Measurements from ENCODE around the gene PRPF40B.

The PRPF40B gene

GRCh38 chr12:49624921-49625577 lies 1.7 kb downstream of the PRPF40B start:
- no peak overlapping the region for H3K27ac ChIP-seq (ENCODE audit: low read depth, low read length)
- H3K4me3 ChIP-seq (ENCODE audit: low read depth in 1 of 2, low read length in 2 of 2) = no peak overlapping the region
- no peaks in the 10 kb centered on the region for H3K9me3 ChIP-seq (ENCODE audit: control insufficient read depth in 1 of 2, low read length in 2 of 2)
- no peak overlapping the region for H3K9ac ChIP-seq (ENCODE audit: low read depth in 1 of 2, low read length in 2 of 2)
- no peaks in the 10 kb centered on the region for H3K27me3 ChIP-seq (ENCODE audit: control insufficient read depth in 1 of 2, insufficient read depth in 2 of 2, low read length in 2 of 2)
- H3K36me3 ChIP-seq (ENCODE audit: control insufficient read depth in 1 of 2, insufficient read depth in 2 of 2, low read length in 2 of 2) = no peaks in the 10 kb centered on the region
- peaks cover 12 to 17% of the 10 kb centered on the region in 2 donors for H3K4me1 ChIP-seq (ENCODE audit: control insufficient read depth in 1 of 2, insufficient read depth in 2 of 2, low read length in 2 of 2)

- Histone ChIP-seq H3K27ac (ENCODE audit: low read depth, low read length) (no peak overlapping the region), H3K9me3 (ENCODE audit: control insufficient read depth in 1 of 2, low read length in 2 of 2) (no peaks in the 10 kb centered on the region), H3K4me3 (ENCODE audit: low read depth in 1 of 2, low read length in 2 of 2) (no peak overlapping the region), H3K36me3 (ENCODE audit: control insufficient read depth in 1 of 2, insufficient read depth in 2 of 2, low read length in 2 of 2) (no peaks in the 10 kb centered on the region), H3K27me3 (ENCODE audit: control insufficient read depth in 1 of 2, insufficient read depth in 2 of 2, low read length in 2 of 2) (no peaks in the 10 kb centered on the region), H3K4me1 (ENCODE audit: control insufficient read depth in 1 of 2, insufficient read depth in 2 of 2, low read length in 2 of 2) (peaks cover 12 to 14% of the 10 kb centered on the region in 2 donors), H3K9ac (ENCODE audit: low read depth in 1 of 2, low read length in 2 of 2) (no peak overlapping the region)
Measured at GRCh38 chr12:49626169-49626835, 2.9 kb downstream of the PRPF40B start.

GRCh38 chr12:49626836-49627235 lies 3.5 kb downstream of the PRPF40B start:
- Histone ChIP-seq H3K36me3 (ENCODE audit: control insufficient read depth in 1 of 2, insufficient read depth in 2 of 2, low read length in 2 of 2) (no peaks in the 10 kb centered on the region), H3K9me3 (ENCODE audit: control insufficient read depth in 1 of 2, low read length in 2 of 2) (no peaks in the 10 kb centered on the region), H3K27ac (ENCODE audit: low read depth, low read length) (no peak overlapping the region), H3K9ac (ENCODE audit: low read depth in 1 of 2, low read length in 2 of 2) (no peak overlapping the region), H3K4me3 (ENCODE audit: low read depth in 1 of 2, low read length in 2 of 2) (no peak overlapping the region), H3K27me3 (ENCODE audit: control insufficient read depth in 1 of 2, insufficient read depth in 2 of 2, low read length in 2 of 2) (no peaks in the 10 kb centered on the region), H3K4me1 (ENCODE audit: control insufficient read depth in 1 of 2, insufficient read depth in 2 of 2, low read length in 2 of 2) (peaks cover 7 to 9% of the 10 kb centered on the region in 2 donors)

- H3K27me3 ChIP-seq (ENCODE audit: control insufficient read depth in 1 of 2, insufficient read depth in 2 of 2, low read length in 2 of 2) = no peaks in the 10 kb centered on the region
- no peaks in the 10 kb centered on the region for H3K36me3 ChIP-seq (ENCODE audit: control insufficient read depth in 1 of 2, insufficient read depth in 2 of 2, low read length in 2 of 2)
- H3K9me3 ChIP-seq (ENCODE audit: control insufficient read depth in 1 of 2, low read length in 2 of 2) = no peaks in the 10 kb centered on the region
- H3K4me1 ChIP-seq (ENCODE audit: control insufficient read depth in 1 of 2, insufficient read depth in 2 of 2, low read length in 2 of 2) = peaks cover 0 to under 1% of the 10 kb centered on the region in 2 donors
- H3K4me3 ChIP-seq (ENCODE audit: low read depth in 1 of 2, low read length in 2 of 2) = no peak overlapping the region
- H3K9ac ChIP-seq (ENCODE audit: low read depth in 1 of 2, low read length in 2 of 2) = no peak overlapping the region
- no peak overlapping the region for H3K27ac ChIP-seq (ENCODE audit: low read depth, low read length)
Measured at GRCh38 chr12:49627752-49628360, 4.5 kb downstream of the PRPF40B start.

GRCh38 chr12:49631336-49631907 lies 8.1 kb downstream of the PRPF40B start:
- no peak overlapping the region for H3K9ac ChIP-seq (ENCODE audit: low read depth in 1 of 2, low read length in 2 of 2)
- H3K27me3 ChIP-seq (ENCODE audit: control insufficient read depth in 1 of 2, insufficient read depth in 2 of 2, low read length in 2 of 2) = no peaks in the 10 kb centered on the region
- H3K9me3 ChIP-seq (ENCODE audit: control insufficient read depth in 1 of 2, low read length in 2 of 2) = no peaks in the 10 kb centered on the region
- no peaks in the 10 kb centered on the region for H3K4me1 ChIP-seq (ENCODE audit: control insufficient read depth in 1 of 2, insufficient read depth in 2 of 2, low read length in 2 of 2)
- no peak overlapping the region for H3K4me3 ChIP-seq (ENCODE audit: low read depth in 1 of 2, low read length in 2 of 2)
- no peak overlapping the region for H3K27ac ChIP-seq (ENCODE audit: low read depth, low read length)
- no peaks in the 10 kb centered on the region for H3K36me3 ChIP-seq (ENCODE audit: control insufficient read depth in 1 of 2, insufficient read depth in 2 of 2, low read length in 2 of 2)

GRCh38 chr12:49632401-49632800 lies 9.0 kb downstream of the PRPF40B start:
- H3K4me3 ChIP-seq (ENCODE audit: low read depth in 1 of 2, low read length in 2 of 2) = no peak overlapping the region
- H3K9me3 ChIP-seq (ENCODE audit: control insufficient read depth in 1 of 2, low read length in 2 of 2) = no peaks in the 10 kb centered on the region
- H3K36me3 ChIP-seq (ENCODE audit: control insufficient read depth in 1 of 2, insufficient read depth in 2 of 2, low read length in 2 of 2) = no peaks in the 10 kb centered on the region

GRCh38 chr12:49632986-49633702 lies 9.8 kb downstream of the PRPF40B start:
- Histone ChIP-seq H3K27ac (ENCODE audit: low read depth, low read length) (no peak overlapping the region), H3K36me3 (ENCODE audit: control insufficient read depth in 1 of 2, insufficient read depth in 2 of 2, low read length in 2 of 2) (no peaks in the 10 kb centered on the region), H3K9ac (ENCODE audit: low read depth in 1 of 2, low read length in 2 of 2) (no peak overlapping the region), H3K4me1 (ENCODE audit: control insufficient read depth in 1 of 2, insufficient read depth in 2 of 2, low read length in 2 of 2) (peaks cover 0 to 9% of the 10 kb centered on the region in 2 donors), H3K9me3 (ENCODE audit: control insufficient read depth in 1 of 2, low read length in 2 of 2) (no peaks in the 10 kb centered on the region), H3K27me3 (ENCODE audit: control insufficient read depth in 1 of 2, insufficient read depth in 2 of 2, low read length in 2 of 2) (no peaks in the 10 kb centered on the region), H3K4me3 (ENCODE audit: low read depth in 1 of 2, low read length in 2 of 2) (no peak overlapping the region)

More at GRCh38 chr12:49632401-49632800, 9.0 kb downstream of the PRPF40B start:
- Histone ChIP-seq H3K27me3 (ENCODE audit: control insufficient read depth in 1 of 2, insufficient read depth in 2 of 2, low read length in 2 of 2) (no peaks in the 10 kb centered on the region), H3K9ac (ENCODE audit: low read depth in 1 of 2, low read length in 2 of 2) (no peak overlapping the region), H3K27ac (ENCODE audit: low read depth, low read length) (no peak overlapping the region), H3K4me1 (ENCODE audit: control insufficient read depth in 1 of 2, insufficient read depth in 2 of 2, low read length in 2 of 2) (peaks cover 0 to 9% of the 10 kb centered on the region in 2 donors)

GRCh38 chr12:49633703-49634345 lies 10.5 kb downstream of the PRPF40B start:
- no peak overlapping the region for H3K4me3 ChIP-seq (ENCODE audit: low read depth in 1 of 2, low read length in 2 of 2)
- H3K9ac ChIP-seq (ENCODE audit: low read depth in 1 of 2, low read length in 2 of 2) = no peak overlapping the region
- H3K9me3 ChIP-seq (ENCODE audit: control insufficient read depth in 1 of 2, low read length in 2 of 2) = no peaks in the 10 kb centered on the region
- H3K4me1 ChIP-seq (ENCODE audit: control insufficient read depth in 1 of 2, insufficient read depth in 2 of 2, low read length in 2 of 2) = peaks cover 0 to 9% of the 10 kb centered on the region in 2 donors
- H3K36me3 ChIP-seq (ENCODE audit: control insufficient read depth in 1 of 2, insufficient read depth in 2 of 2, low read length in 2 of 2) = no peaks in the 10 kb centered on the region
- no peak overlapping the region for H3K27ac ChIP-seq (ENCODE audit: low read depth, low read length)
- no peaks in the 10 kb centered on the region for H3K27me3 ChIP-seq (ENCODE audit: control insufficient read depth in 1 of 2, insufficient read depth in 2 of 2, low read length in 2 of 2)

GRCh38 chr12:49635036-49635435 lies 11.7 kb downstream of the PRPF40B start:
- no peaks in the 10 kb centered on the region for H3K36me3 ChIP-seq (ENCODE audit: control insufficient read depth in 1 of 2, insufficient read depth in 2 of 2, low read length in 2 of 2)
- H3K27ac ChIP-seq (ENCODE audit: low read depth, low read length) = no peak overlapping the region
- H3K9me3 ChIP-seq (ENCODE audit: control insufficient read depth in 1 of 2, low read length in 2 of 2) = no peaks in the 10 kb centered on the region

More at GRCh38 chr12:49635036-49635435, 11.7 kb downstream of the PRPF40B start:
- no peaks in the 10 kb centered on the region for H3K27me3 ChIP-seq (ENCODE audit: control insufficient read depth in 1 of 2, insufficient read depth in 2 of 2, low read length in 2 of 2)
- peaks cover 0 to 9% of the 10 kb centered on the region in 2 donors for H3K4me1 ChIP-seq (ENCODE audit: control insufficient read depth in 1 of 2, insufficient read depth in 2 of 2, low read length in 2 of 2)
- H3K9ac ChIP-seq (ENCODE audit: low read depth in 1 of 2, low read length in 2 of 2) = no peak overlapping the region
- no peak overlapping the region for H3K4me3 ChIP-seq (ENCODE audit: low read depth in 1 of 2, low read length in 2 of 2)

Data from duodenal mucosa (tissue), 2 donors.